Measurements from ENCODE around the gene NOC3L. TPM values are rescaled to one million over a fixed set of nuclear protein-coding genes. Genes with fewer than 3 reads are reported as not detected.
A peak's percentile ranks its signal among the peaks of the same experiment; 100 is the strongest.

The NOC3L gene
- total and polyA plus RNA-seq, 9 of the 15 experiments (the other 6 are each of a cell fraction or from before 2014, with no cell fraction given): 23.8 to 57.6 (median 32.6) TPM

DNA sequence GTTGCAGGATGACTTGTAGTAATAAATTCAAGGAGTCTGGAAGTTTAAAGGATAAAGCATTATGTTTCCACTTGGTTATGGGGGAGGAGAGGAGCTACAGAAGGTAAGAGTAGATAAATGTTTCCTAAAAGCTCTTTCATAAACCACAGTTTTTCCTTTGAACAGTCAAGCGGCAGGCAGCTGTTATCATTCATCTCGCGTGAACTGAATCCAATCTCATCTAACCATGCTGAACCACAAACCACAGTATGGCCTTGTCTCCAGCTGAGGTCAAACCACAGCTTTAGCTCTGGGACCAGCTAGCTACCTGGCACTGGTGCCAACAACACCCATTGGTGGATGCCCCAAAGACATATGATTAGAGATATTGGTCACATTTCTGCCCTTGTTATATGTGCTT lies 63.3 kb downstream of the NOC3L start (continued):
- TF ChIP-seq KAT7 (CRISPR knock-in tag; IDR thresholded peaks at IDR 0.05; ENCODE audit: borderline replicate concordance) (no peak), TARDBP (IDR thresholded peaks at IDR 0.05) (no peak), SETDB1 (IDR thresholded peaks at IDR 0.05; ENCODE audit: low read length) (no peak), ZNF140 (CRISPR knock-in tag; IDR thresholded peaks at IDR 0.05) (no peak), SMARCA4 (IDR thresholded peaks at IDR 0.05) (peak; percentile 91), RBM22 (IDR thresholded peaks at IDR 0.05; ENCODE audit: low read depth, low read length, poor library complexity, severe bottlenecking) (no peak), SNIP1 (IDR thresholded peaks at IDR 0.05; ENCODE audit: low read depth) (no peak), FOXM1 (IDR thresholded peaks at IDR 0.05; ENCODE audit: low read depth) (peak; percentile 87), FOXM1 (CRISPR knock-in tag; IDR thresholded peaks at IDR 0.05; ENCODE audit: low read depth) (no peak), EWSR1 (IDR thresholded peaks at IDR 0.05; ENCODE audit: borderline replicate concordance, low read depth, partially characterized antibody) (no peak), HDAC8 (tag; IDR thresholded peaks at IDR 0.05) (no peak), PTBP1 (IDR thresholded peaks at IDR 0.05; ENCODE audit: low read depth, low read length) (no peak), ZNF146 (CRISPR knock-in tag; IDR thresholded peaks at IDR 0.05; ENCODE audit: unreplicated experiment) (no peak), ZNF263 (CRISPR knock-in tag; IDR thresholded peaks at IDR 0.05; ENCODE audit: borderline replicate concordance) (no peak), FOXP1 (CRISPR knock-in tag; IDR thresholded peaks at IDR 0.05) (no peak), KLF16 (IDR thresholded peaks at IDR 0.05) (peak; percentile 95), IFI16 (CRISPR knock-in tag; IDR thresholded peaks at IDR 0.05) (no peak), MCM7 (IDR thresholded peaks at IDR 0.05) (no peak), STAT5A (IDR thresholded peaks at IDR 0.05; ENCODE audit: borderline replicate concordance, low read length) (peak; percentile 91), PYGO2 (tag; IDR thresholded peaks at IDR 0.05) (peak; percentile 73), ZNF175 (CRISPR knock-in tag; IDR thresholded peaks at IDR 0.05; ENCODE audit: low read depth) (0 out of 2 replicates have a peak, but pooled peaks have one; percentile 65)
- TF ChIP-seq, protein P1, sequence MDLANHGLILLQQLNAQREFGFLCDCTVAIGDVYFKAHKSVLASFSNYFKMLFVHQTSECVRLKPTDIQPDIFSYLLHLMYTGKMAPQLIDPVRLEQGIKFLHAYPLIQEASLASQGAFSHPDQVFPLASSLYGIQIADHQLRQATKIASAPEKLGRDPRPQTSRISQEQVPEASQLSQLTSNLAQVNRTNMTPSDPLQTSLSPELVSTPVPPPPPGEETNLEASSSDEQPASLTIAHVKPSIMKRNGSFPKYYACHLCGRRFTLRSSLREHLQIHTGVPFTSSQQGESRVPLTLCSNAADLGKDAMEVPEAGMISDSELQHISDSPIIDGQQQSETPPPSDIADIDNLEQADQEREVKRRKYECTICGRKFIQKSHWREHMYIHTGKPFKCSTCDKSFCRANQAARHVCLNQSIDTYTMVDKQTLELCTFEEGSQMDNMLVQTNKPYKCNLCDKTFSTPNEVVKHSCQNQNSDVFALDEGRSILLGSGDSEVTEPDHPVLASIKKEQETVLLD (IDR thresholded peaks at IDR 0.05): no peak
- TF ChIP-seq, protein P2, sequence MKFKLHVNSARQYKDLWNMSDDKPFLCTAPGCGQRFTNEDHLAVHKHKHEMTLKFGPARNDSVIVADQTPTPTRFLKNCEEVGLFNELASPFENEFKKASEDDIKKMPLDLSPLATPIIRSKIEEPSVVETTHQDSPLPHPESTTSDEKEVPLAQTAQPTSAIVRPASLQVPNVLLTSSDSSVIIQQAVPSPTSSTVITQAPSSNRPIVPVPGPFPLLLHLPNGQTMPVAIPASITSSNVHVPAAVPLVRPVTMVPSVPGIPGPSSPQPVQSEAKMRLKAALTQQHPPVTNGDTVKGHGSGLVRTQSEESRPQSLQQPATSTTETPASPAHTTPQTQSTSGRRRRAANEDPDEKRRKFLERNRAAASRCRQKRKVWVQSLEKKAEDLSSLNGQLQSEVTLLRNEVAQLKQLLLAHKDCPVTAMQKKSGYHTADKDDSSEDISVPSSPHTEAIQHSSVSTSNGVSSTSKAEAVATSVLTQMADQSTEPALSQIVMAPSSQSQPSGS (CRISPR knock-in tag; IDR thresholded peaks at IDR 0.05): no peak
- TF ChIP-seq, protein P3, sequence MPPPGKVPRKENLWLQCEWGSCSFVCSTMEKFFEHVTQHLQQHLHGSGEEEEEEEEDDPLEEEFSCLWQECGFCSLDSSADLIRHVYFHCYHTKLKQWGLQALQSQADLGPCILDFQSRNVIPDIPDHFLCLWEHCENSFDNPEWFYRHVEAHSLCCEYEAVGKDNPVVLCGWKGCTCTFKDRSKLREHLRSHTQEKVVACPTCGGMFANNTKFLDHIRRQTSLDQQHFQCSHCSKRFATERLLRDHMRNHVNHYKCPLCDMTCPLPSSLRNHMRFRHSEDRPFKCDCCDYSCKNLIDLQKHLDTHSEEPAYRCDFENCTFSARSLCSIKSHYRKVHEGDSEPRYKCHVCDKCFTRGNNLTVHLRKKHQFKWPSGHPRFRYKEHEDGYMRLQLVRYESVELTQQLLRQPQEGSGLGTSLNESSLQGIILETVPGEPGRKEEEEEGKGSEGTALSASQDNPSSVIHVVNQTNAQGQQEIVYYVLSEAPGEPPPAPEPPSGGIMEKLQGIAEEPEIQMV (tag; conservative IDR thresholded peaks at IDR 0.05; ENCODE audit: low read depth): no peak
- TF ChIP-seq, protein P4, sequence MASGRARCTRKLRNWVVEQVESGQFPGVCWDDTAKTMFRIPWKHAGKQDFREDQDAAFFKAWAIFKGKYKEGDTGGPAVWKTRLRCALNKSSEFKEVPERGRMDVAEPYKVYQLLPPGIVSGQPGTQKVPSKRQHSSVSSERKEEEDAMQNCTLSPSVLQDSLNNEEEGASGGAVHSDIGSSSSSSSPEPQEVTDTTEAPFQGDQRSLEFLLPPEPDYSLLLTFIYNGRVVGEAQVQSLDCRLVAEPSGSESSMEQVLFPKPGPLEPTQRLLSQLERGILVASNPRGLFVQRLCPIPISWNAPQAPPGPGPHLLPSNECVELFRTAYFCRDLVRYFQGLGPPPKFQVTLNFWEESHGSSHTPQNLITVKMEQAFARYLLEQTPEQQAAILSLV (tag; IDR thresholded peaks at IDR 0.05): no peak
- TF ChIP-seq, protein P5, sequence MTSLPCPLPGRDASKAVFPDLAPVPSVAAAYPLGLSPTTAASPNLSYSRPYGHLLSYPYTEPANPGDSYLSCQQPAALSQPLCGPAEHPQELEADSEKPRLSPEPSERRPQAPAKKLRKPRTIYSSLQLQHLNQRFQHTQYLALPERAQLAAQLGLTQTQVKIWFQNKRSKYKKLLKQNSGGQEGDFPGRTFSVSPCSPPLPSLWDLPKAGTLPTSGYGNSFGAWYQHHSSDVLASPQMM (CRISPR knock-in tag; IDR thresholded peaks at IDR 0.05): no peak
